Activated T-helper 2 cell treated with anti-CD3 and anti-CD28 coated beads, Interferon-gamma antibody, Interleukin-2, Interleukin-4, amounts not matched to agents 10 μg/mL and 5 μg/mL and 100 μg/mL, durations not matched to agents 14 hours and 24 hours and 36 hours (primary cell): ENCODE measurements around the gene E2F1. TPM values are rescaled to one million over a fixed set of nuclear protein-coding genes. Genes with fewer than 3 reads are reported as not detected.
A peak's percentile ranks its signal among the peaks of the same experiment; 100 is the strongest.

Experiments
- DNase-seq: peaks from one replicate; pipeline ENCODE4 v3.0.0; 2021; ENCODE audit warnings: low spot score
- H3K27ac Mint-ChIP-seq: one replicate; pipeline ENCODE4 v1.8.0; 2021; ENCODE audit warnings: mixed read lengths
- H3K27me3 Mint-ChIP-seq: one replicate; pipeline ENCODE4 v1.8.0; 2021; ENCODE audit warnings: low read depth, mixed read lengths
- H3K36me3 Mint-ChIP-seq: one replicate; pipeline ENCODE4 v1.8.0; 2021; ENCODE audit warnings: low read depth, mixed read lengths
- H3K4me1 Mint-ChIP-seq: one replicate; pipeline ENCODE4 v1.8.0; 2021; ENCODE audit warnings: low read depth, mixed read lengths
- H3K4me3 Mint-ChIP-seq: one replicate; pipeline ENCODE4 v1.8.0; 2021; ENCODE audit warnings: low read depth, mild to moderate bottlenecking, moderate library complexity, mixed read lengths
- H3K9me3 Mint-ChIP-seq: one replicate; pipeline ENCODE4 v1.8.0; 2021; ENCODE audit warnings: mixed read lengths
- intact Hi-C: fragments of 100-400 bp; cut with micrococcal nuclease; formaldehyde crosslinking; loops from one replicate; pipeline ENCODE4 v1.15.1; 2023
- total RNA-seq: library from RNA; stranded (reverse); gene quantifications from 2 replicates; pipeline ENCODE4 v1.2.3, GENCODE V29; 2022

The E2F1 gene
- total RNA-seq, 1 donor from 2014 or later: 63.8 TPM

GRCh38 chr20:33721391-33722140 lies 35.4 kb upstream of the E2F1 start:
- H3K36me3 Mint-ChIP-seq: peaks cover 4% of the 10 kb centered on the region
- peaks cover 14% of the 10 kb centered on the region for H3K4me1 Mint-ChIP-seq
- no peak for DNase-seq
- peak overlapping the region; percentile 35 for H3K27ac Mint-ChIP-seq
- no peaks in the 10 kb centered on the region for H3K27me3 Mint-ChIP-seq
- intact Hi-C loops: no loop called here
- peaks cover 3% of the 10 kb centered on the region for H3K9me3 Mint-ChIP-seq
- H3K4me3 Mint-ChIP-seq: peak overlapping the region; percentile 62

GRCh38 chr20:33719989-33720709 lies 34.0 kb upstream of the E2F1 start, which contains the start of gene PXMP4:
PXMP4 (minus strand) TSS chr20:33720310; CDS start chr20:33720207, 103 bp downstream.
- DNase-seq: peak; percentile 91
- Mint-ChIP-seq H3K4me3 (peak within 1 kb of the TSS; percentile 82), H3K36me3 (peaks cover 4% of the 10 kb centered on the region), H3K27ac (peak within 1 kb of the TSS; percentile 92), H3K27me3 (no peaks in the 10 kb centered on the region), H3K9me3 (peaks cover 3% of the 10 kb centered on the region), H3K4me1 (peaks cover 14% of the 10 kb centered on the region)
- intact Hi-C loops: loop anchor here (1.0 kb wide), 2 partner anchors 12 to 30 kb away; no protein-coding TSS in a partner anchor

- Mint-ChIP-seq H3K9me3 (peaks cover 3% of the 10 kb centered on the region), H3K4me1 (peaks cover 14% of the 10 kb centered on the region), H3K27ac (peak overlapping the region; percentile 92), H3K4me3 (peak overlapping the region; percentile 82), H3K36me3 (peaks cover 4% of the 10 kb centered on the region), H3K27me3 (no peaks in the 10 kb centered on the region)
- DNase-seq: no peak
- intact Hi-C loops: no loop called here
Observed at GRCh38 chr20:33719277-33719988, 33.2 kb upstream of the E2F1 start.

- Mint-ChIP-seq H3K4me3 (no peak overlapping the region), H3K4me1 (peaks cover 14% of the 10 kb centered on the region), H3K9me3 (peaks cover 3% of the 10 kb centered on the region), H3K27ac (no peak overlapping the region), H3K27me3 (no peaks in the 10 kb centered on the region), H3K36me3 (peaks cover 15% of the 10 kb centered on the region)
- no peak for DNase-seq
- intact Hi-C loops: no loop called here
Observed at GRCh38 chr20:33716498-33716897, 30.3 kb upstream of the E2F1 start.

- intact Hi-C loops: no loop called here
- no peak for DNase-seq
- H3K36me3 Mint-ChIP-seq: peaks cover 27% of the 10 kb centered on the region
- H3K9me3 Mint-ChIP-seq: no peaks in the 10 kb centered on the region
- H3K27ac Mint-ChIP-seq: no peak overlapping the region
- no peaks in the 10 kb centered on the region for H3K27me3 Mint-ChIP-seq
- no peak overlapping the region for H3K4me3 Mint-ChIP-seq
- H3K4me1 Mint-ChIP-seq: peaks cover 26% of the 10 kb centered on the region
Observed at GRCh38 chr20:33713865-33714367, 27.7 kb upstream of the E2F1 start.

- Mint-ChIP-seq H3K9me3 (no peaks in the 10 kb centered on the region), H3K36me3 (peaks cover 23% of the 10 kb centered on the region), H3K4me3 (no peak overlapping the region), H3K27ac (no peak overlapping the region), H3K27me3 (no peaks in the 10 kb centered on the region), H3K4me1 (peaks cover 22% of the 10 kb centered on the region)
- DNase-seq: no peak
- intact Hi-C loops: no loop called here
Observed at GRCh38 chr20:33711446-33711738, 25.2 kb upstream of the E2F1 start.

GRCh38 chr20:33710681-33711445 lies 24.7 kb upstream of the E2F1 start:
- no peak for DNase-seq
- Mint-ChIP-seq H3K4me1 (peaks cover 22% of the 10 kb centered on the region), H3K36me3 (peaks cover 23% of the 10 kb centered on the region), H3K27ac (peak overlapping the region; percentile 50), H3K9me3 (no peaks in the 10 kb centered on the region), H3K27me3 (no peaks in the 10 kb centered on the region), H3K4me3 (no peak overlapping the region)
- intact Hi-C loops: no loop called here

- no peak for DNase-seq
- Mint-ChIP-seq H3K36me3 (peaks cover 23% of the 10 kb centered on the region), H3K4me3 (no peak overlapping the region), H3K4me1 (peaks cover 22% of the 10 kb centered on the region), H3K27me3 (no peaks in the 10 kb centered on the region), H3K27ac (peak overlapping the region; percentile 40), H3K9me3 (no peaks in the 10 kb centered on the region)
- intact Hi-C loops: loop anchor here (2.0 kb wide), 1 partner anchor 21 kb away; no protein-coding TSS in a partner anchor
Observed at GRCh38 chr20:33709905-33710541, 23.8 kb upstream of the E2F1 start.

GRCh38 chr20:33709398-33709797 lies 23.2 kb upstream of the E2F1 start:
- peaks cover 22% of the 10 kb centered on the region for H3K4me1 Mint-ChIP-seq
- no peaks in the 10 kb centered on the region for H3K9me3 Mint-ChIP-seq
- intact Hi-C loops: loop anchor here (2.0 kb wide), 1 partner anchor 21 kb away; no protein-coding TSS in a partner anchor
- H3K36me3 Mint-ChIP-seq: peaks cover 23% of the 10 kb centered on the region
- no peak overlapping the region for H3K4me3 Mint-ChIP-seq
- peak overlapping the region; percentile 84 for H3K27ac Mint-ChIP-seq
- no peaks in the 10 kb centered on the region for H3K27me3 Mint-ChIP-seq
- no peak for DNase-seq

- no peaks in the 10 kb centered on the region for H3K9me3 Mint-ChIP-seq
- peaks cover 22% of the 10 kb centered on the region for H3K4me1 Mint-ChIP-seq
- no peak overlapping the region for H3K4me3 Mint-ChIP-seq
- peaks cover 18% of the 10 kb centered on the region for H3K36me3 Mint-ChIP-seq
- intact Hi-C loops: loop anchor here (2.0 kb wide), 1 partner anchor 19 kb away; no protein-coding TSS in a partner anchor
- no peak for DNase-seq
- no peaks in the 10 kb centered on the region for H3K27me3 Mint-ChIP-seq
- H3K27ac Mint-ChIP-seq: no peak overlapping the region
Observed at GRCh38 chr20:33707668-33708067, 21.5 kb upstream of the E2F1 start.

GRCh38 chr20:33704197-33704924 lies 18.2 kb upstream of the E2F1 start:
- Mint-ChIP-seq H3K27ac (no peak overlapping the region), H3K9me3 (no peaks in the 10 kb centered on the region), H3K4me3 (no peak overlapping the region), H3K4me1 (peaks cover 5% of the 10 kb centered on the region), H3K36me3 (no peaks in the 10 kb centered on the region), H3K27me3 (no peaks in the 10 kb centered on the region)
- intact Hi-C loops: no loop called here
- no peak for DNase-seq
